Measurements from ENCODE around the gene DAO.
"Not testable (repeated sequence)": the region's sequence is repeated elsewhere in the genome, so short reads cannot be mapped to it uniquely, and the experiment has no call there.

DAO gene

DNA sequence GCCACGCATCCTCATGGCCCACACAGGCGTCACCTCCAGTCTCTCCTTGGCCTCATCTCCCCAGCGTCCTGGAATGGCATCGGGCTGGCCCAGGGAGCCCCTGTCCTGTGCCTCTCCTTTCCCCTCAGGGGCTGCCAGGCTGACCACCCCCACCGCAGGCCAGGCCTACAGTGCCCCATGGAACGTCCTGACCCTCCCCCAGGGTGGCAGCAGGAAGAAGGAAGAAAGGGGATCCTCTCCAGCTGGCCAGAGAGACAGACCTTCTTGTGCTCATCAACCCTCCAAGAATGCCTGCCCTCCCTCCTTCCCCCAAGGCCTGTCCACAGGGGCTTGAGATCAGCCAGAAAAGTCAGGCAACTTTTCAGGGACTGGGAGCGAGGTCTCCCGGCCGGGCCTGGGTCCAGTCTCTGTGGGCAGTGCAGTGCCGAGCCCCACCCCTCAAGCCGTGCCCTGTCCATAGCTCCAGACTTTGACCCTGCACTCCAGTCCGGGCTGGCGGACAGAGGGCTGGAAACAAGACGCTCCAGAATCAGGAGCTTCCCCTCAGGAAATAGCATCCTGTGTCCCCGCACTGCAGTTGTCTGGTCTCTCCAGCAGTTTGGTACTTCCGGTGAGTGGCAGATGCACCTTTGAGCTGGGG, at the start of gene DAO:
TSS of gene DAO (plus strand) at position 478 of the 640 bp plus-strand sequence. CDS start 4,915 bp downstream, outside the sequence.
- no peak for DNase-seq (ENCODE audit: low read depth)

DNA sequence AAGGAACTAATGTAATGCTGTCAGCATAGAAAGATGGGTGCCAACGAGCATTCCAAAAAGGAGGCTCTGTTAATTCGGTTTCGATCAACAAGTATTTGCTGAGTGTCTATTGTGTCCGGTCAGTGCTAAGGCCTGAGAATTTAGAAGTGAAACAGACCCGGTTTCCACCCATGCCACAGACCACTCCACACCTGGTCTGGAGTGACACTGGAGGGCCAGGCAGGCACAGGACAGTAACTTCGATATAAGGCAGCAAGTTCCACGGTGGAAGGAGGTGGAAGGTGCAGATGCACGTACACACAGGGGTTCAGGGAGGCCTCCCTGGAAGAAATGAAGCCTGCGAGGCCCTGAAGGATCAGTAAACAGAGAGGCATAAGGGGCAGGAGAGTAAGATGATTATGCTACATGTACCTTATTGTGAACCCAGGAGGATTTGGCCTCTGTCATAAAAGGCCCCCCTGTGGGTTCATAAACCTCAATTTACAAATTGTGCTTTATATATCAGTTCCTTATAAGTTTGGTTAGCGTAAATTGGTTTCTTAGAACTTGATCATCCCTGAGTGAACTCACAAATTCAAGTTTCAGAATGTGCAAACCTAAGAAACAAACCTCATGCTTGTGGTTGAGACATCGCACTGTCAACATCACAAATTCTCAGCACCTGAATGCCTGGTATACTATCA, 48.4 kb upstream of the DAO start:
- no peak for DNase-seq (ENCODE audit: low read depth)

DNA sequence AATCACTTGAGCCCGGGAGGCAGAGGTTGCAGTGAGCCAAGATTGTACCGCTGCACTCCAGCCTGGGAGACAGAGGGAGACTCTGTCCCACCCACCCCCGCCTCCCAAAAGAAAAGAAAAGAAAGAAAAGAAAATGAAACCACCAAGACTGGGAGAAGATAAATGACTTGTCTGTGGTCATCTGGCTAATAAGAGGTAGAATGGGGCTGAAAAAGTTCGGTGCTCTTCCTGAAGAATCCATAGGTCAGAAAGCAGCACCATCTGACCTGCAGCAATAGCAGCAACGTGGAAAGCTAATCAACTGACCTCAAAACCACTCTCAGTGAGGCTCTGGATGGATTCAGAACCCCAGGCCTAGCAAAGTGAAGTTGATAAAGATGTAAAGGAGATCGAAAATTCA, 47.7 kb upstream of the DAO start:
- DNase-seq (ENCODE audit: low read depth): no peak

DNA sequence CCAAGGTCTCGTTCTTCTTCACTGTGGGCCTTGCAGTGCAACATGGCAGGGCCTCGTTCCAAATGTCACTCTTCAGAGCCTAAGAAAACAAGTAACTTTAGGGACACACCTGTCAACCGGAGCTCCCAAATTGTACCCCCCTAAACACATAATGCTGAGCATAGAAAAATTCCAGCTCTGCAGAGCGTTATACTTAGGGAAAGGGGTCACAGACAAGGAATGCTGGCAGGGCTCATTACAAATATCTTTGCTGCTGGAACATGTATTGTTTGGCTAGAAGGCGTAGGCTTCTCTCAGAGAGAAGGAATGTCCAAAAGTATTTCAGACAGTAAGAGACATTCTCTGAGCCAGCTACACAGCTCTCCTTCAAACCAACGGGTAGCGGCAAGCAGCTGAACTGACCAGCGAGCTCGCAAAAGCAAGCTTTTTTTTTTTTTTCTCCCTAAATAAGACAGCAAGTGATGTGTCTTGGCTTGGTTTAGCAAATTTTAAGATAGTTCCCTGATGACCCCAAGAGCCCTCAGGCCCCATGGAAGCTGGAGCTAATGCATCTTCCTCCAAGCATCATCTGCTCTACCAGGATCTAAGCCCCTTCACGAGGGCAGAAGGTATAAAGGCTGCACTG, 47.0 kb upstream of the DAO start:
- no peak for DNase-seq (ENCODE audit: low read depth)

DNA sequence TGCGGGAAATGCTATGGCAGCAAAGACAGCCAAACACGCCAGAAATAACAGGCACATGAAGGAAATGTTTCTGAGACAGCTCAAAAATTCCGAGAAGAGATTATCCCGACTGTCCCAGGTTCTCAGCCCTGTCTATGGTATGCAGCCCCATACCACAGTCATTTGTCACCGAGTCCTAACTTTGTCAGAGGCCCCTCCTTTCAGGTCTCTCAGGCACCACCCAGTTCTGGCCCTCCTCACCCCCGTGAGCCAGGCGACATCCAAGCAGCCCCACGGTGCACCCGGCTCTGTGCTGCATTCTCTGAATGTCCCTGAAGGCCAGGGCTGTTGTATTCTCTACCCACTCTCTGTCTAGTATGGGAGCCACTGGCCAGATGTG, 46.5 kb upstream of the DAO start:
- no peak for DNase-seq (ENCODE audit: low read depth)

DNA sequence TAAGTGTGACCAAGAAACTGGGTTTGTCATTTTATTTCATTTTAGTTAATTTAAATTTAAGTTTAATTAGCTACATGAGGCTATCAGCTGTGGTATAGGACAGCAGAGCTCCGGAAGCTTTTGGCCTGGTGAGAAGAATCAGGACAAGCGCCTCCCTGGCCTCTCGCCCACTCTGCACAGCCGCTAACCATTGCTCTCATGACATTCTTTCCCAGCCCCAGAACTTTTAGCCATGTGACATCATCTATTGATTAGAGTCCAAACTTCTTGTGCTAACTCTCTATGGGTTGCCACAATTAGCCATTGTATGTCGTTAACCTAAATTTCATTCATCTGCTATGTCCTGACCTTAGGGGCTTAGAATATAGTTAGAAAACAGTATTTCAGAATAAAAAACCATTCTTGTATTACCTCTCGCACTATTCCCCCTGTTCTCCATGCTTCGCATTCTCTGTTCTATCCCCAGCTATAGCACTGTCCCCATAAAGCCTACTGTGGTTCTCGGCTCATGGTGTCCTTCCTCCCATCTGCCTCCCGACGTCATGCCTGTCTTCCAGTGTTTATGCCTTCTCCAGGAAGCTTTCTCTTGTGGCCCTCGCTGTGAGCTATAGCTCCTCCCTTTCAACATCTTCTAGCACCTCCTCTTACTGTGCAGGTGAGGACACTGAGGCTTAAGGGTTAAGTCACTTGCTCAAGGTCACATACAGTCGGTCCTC, 46.0 kb upstream of the DAO start:
- no peak for DNase-seq (ENCODE audit: low read depth)

DNA sequence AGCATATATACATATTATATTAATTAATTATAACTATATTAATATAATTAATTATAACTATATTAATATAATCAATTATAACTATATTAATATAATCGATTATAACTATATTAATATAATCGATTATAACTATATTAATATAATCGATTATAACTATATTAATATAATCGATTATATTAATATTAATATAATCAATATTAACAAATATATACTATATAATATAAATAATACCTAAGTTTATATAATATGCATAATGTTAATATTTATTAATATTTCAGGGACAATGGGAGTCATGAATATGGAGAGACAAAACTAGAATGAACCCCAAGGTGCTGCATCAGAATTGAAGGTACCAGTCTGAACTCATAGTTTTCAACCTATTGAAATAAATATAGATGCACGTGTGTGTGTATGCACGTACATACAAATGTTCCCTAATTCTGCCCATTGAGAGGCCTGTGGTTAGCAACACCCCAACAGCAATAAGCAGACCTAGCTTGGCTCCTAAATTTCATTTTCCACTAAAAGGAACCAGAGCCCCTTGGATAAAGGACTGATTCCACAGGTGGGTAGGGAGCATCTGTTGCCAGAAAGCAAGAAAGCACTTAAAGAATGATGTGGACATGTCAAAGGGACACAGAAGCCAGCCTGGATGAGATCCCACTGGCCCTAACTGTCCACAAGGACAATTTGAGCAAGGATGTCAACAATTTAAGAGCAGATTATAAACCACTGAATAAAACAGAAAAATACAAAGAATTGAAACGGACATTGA, 43.8 kb upstream of the DAO start:
- DNase-seq (ENCODE audit: low read depth): no peak

DNA sequence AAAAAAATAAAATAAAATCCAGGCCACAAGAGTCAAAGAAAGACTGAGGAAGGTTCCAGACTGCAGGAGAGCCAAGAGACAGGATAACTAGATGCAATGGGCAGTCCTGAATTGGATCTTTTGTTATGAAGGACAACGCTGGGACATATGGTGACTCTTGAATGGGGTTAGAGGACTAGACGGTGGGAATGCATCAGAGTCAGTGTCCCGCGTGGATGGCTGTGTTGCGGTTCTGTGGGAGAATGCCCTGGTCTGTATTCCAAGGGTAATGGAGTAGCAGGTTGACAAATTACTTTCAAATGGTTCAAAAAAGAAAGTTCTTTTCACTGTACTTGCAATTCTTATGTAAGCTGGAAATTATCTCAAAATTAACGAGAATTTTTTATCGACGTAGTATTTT, 42.7 kb upstream of the DAO start:
- DNase-seq (ENCODE audit: low read depth): no peak

DNA sequence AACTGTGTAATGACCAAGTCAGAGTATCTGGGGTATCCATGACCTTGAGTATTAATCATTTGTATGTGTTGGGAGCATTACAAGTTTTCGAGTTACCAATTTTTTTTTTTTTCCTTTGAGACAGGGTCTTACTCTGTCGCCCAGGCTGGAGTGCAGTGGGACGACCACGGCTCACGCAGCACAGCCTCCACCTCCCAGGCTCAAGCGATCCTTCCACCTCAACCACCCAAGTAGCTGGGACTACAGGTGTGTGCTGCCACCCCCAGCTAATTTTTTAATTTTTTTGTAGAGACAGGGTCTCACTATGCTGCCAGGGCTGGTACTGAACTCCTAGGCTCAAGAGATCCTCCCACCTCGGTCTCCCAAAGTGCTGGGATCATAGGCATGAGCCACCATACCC, 42.2 kb upstream of the DAO start:
- no peak for DNase-seq (ENCODE audit: low read depth)

DNA sequence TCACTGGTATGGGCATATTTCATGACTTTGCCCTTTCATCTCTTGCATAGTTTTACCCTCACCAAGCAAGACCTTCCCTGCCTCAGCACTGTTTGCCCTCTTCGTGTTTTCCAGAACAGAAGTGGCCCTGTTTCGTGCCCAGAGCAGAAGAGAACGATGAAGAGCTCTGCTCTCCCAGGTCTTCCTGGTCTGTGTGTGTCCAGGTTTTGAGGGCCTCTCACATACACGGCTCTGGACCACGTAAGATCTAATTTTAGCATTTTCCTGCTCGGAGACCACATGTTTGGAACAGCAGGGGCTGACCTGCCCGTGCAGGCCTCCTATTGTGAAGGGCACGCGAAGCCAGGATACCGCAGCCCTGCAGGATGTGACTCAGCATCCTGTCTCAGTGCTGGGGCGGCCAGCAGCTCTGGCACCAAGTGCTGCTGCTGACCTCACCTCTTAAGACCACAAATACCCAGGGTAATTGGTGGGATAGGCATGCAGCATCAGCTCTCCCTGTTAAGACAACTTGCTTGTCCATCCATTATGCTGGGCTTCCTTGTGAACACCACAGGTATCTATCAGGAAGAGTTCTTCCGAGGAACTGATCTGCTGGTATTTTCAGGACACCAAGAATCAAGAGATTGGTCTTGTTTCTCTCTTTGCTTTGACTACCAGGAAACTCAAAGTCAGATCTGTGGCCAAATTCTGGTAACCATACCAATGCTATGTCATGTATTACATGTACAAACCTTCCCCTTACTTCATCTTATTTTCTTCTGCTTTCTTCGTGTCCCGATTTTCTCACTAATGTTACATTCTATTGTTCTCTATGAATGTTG, 41.5 kb upstream of the DAO start:
- DNase-seq (ENCODE audit: low read depth): peak; percentile 48

DNA sequence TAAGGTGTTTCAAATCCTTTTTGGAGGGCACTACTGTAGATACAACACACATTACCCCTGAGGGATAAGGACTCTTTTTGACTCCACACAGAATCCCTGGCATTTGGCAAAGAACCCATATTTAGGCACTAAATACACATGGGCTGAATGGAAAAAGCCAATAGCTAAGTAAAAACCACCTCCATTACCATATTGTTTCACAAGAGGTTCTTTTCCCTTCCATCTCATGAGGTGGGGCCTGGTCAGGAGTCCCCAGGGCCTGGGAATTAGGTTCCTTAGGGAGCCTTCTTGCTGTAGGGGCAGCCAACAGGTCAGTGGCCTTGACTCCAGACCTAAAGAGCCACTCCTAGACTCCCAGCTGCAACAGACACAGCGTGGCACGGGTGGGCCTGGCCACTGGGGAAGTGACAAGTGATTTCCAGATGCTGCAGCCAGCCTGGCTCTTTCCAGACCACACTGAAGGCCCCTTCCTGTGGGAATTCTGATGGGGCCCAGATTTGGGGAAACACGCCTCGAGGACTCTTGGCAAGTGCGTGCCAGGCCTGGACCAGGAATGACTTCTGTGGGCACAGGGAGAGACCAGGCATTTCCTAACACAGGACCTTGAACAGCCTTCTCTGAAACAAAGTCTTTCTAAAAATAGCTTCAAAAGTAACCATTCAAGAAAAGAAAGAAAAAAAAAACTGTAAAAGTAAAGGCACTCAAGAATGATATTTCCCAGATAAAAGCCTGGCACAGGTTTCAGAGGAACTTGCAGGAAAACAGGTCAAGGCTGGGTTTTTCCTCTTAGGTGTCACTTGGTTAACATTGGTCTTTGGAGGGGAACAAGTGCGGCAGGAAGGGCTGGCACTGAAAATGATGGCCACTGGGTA, 40.6 kb upstream of the DAO start:
- DNase-seq (ENCODE audit: low read depth): no peak

DNA sequence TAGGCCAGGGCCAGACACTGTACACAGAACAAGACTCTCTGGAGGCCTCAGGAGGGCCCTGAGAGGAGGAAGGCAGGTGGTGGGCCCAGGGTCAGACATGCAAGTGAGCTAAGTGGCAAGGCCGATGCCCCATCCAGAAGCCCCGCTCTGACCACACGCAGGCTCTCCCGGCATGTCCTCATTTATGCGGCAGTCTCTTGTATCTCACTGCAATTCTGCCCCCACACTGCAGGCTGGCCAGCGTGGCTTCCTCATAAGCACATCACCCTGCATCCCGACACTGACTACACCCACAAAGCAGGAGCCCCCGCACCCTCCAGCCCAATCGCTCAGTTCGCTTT, 40.0 kb upstream of the DAO start:
- no peak for DNase-seq (ENCODE audit: low read depth)

DNA sequence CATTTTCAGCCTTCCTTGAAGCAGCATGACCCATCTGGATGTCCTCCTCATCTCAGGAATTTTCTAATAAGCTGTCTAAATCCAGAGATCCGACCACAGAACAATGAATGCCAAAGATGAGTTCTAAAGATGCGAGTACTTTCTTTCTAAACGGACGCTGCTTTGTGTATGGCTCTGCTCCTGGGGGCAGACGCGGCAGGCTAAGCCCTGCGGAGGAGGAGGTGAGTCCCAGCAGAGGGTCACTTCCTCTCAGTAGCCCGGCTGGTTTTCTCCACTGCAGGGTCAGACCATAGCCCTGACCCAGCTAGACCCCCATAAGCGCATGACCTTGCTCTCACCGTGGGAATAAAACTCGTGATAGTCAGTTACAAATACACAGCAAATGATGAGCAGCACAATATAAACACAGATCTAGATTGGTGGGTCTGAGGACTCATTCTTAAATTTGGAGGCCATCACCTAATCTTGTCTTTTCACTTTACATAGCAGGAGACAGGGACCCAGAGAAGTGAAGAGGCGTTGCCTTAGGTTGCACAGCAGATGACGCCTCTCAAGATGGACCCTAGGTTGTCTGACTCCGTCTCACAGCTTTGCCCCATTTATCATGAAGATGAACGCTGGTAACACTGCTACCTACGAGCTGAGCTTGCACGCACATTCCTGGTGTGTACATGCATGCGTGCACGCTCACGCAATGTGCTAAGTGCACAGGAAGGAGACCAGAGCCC, 39.1 kb upstream of the DAO start:
- no peak for DNase-seq (ENCODE audit: low read depth)

DNA sequence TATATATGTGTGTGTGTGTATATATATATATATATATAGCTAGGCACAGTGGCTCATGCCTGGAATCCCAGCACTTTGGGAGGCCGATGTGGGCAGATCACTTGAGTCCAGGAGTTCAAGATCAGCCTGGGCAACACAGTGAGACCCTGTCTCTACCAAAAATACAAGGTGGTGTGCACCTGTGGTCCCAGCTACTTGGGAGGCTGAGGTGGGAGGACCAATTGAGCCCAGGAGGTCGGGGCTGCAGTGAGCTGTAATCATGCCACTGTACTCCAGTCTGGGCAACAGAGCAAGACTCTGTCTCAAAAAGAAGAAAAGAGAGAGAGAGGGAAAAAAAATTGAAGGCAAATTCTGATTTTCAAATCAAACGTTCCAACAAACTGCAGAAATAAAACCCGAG, 38.1 kb upstream of the DAO start:
- DNase-seq (ENCODE audit: low read depth): not testable (repeated sequence)

DNA sequence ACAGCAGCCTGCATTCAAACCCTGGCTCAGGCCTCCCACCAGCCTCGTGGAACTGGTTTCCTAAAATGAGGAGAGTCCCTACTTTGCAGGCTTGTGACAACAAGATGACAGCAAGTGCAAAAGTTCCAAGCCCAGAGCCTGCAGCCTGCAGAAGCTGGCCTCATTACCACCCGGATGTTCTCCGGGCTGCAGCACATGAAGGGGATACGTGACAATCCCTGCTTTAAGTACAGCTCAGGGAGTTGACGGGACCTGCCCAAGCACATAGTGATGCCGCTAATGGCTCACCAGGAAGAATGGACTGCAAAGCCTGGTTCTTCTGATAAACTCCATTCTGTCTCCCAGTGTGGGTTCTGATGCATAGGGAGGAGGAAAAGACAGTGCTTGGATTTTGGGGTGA, 37.5 kb upstream of the DAO start:
- DNase-seq (ENCODE audit: low read depth): no peak

DNA sequence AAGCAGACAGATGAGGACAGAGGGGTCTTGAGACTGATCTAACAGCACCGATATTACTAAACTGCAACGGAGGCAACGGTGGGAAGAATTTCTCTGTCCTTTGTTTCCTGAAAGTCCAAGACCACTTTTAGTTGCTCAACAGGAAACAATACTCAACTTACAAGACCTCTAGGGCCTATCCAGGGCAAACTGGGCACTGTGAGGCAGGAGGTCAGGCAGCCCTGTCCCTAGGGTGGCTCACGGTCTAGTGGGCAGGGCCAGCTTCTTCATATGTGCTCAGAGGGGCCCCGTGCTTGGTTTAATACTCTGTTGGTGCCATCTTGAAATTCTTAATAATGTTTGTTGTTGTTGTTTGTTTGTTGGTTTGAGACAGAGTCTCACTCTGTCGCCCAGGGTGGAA, 36.7 kb upstream of the DAO start:
- no peak for DNase-seq (ENCODE audit: low read depth)

DNA sequence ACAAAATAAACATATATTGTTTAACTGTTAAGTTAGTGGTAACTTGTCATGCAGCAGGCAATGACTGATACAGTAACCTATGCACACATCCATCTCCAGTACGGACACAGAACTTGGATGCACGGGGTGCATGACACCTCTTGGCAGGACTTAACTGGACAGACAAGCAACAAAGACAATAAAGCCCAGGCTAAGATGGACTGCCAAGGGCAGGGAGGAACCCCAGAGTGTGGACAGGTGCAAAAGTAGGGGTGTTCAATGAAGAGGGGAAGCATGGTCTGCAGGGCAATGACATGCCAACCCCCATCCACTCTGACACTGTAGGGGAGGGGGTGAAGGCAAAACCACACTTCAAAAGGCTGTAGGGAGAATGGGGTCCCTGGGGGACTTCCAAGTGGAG, 34.2 kb upstream of the DAO start:
- no peak for DNase-seq (ENCODE audit: low read depth)

DNA sequence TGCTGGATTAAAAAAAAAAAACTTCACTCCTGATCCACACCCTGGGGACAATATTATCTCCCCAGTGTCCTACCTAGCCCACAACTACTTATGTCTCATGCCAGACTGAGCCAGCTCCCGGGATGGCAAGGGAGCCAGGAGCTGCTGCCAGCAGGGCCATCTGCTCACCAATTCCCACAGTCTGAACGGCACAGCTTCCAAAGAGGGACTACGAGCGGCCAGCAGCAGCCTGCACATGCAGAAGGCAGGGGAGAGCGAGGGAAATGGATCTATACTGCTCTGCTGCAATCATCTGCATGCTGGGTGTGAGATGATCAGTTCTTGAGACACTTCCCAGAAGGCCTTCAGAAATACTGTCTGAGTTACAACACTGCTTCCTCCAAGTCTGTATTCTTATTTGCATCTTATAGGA, 33.6 kb upstream of the DAO start:
- DNase-seq (ENCODE audit: low read depth): no peak

DNA sequence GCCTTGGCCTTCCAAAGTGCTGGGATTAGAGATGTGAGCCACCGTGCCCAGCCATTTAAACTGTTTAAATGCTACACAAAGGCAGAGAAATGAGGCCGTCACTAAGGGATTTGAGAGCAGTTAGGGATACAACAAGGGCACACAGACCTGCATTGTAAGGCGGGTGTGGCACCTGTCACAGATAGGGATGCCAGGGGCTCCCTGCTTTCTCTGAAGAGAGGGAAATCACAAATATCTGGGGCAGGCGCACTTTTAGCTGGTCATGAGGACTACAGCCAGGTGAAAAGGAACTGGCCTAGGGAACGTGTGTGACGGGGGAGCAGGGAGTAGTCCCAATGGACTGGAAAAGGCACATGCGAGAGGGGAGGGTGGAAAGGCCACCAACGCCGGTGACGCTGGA, 32.2 kb upstream of the DAO start:
- no peak for DNase-seq (ENCODE audit: low read depth)

DNA sequence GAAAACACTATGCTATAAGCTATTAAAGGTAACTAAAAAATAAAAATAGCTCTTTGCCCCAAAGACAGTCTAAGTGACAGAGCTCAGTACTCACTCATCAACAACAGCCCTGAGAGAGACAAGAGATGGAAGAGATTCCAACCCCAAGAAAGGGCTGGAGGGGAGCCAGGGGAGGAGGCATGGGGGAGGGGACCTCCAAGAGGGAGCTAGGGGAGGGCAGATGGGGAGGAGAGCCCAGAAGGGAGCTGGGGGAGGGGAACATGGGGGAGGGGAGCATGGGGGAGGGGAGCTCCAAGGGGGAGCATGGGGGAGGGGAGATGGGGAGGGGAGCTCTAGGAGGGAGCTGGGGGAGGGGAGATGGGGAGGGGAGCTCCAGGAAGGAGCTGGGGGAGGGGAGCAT, 30.2 kb upstream of the DAO start:
- DNase-seq (ENCODE audit: low read depth): no peak
